Ectodermal cell (in vitro differentiated cells): ENCODE measurements around the gene KCNJ9.

Source experiments
- H3K27ac ChIP-seq: 2 replicates; pipeline ENCODE4 v1.7.0; 2013; ENCODE audit warnings: mild to moderate bottlenecking, low read depth, low read length; ENCODE audit not compliant: insufficient read depth, poor library complexity, severe bottlenecking
- H3K27me3 ChIP-seq: 2 replicates; pipeline ENCODE4 v1.7.0; 2013; ENCODE audit warnings: mild to moderate bottlenecking, low read length; ENCODE audit not compliant: insufficient read depth, control insufficient read depth, poor library complexity, severe bottlenecking
- H3K36me3 ChIP-seq: one replicate; pipeline ENCODE4 v1.7.0; 2013; ENCODE audit warnings: low read length; ENCODE audit not compliant: control insufficient read depth, insufficient read depth
- H3K4me1 ChIP-seq: one replicate; pipeline ENCODE4 v1.7.0; 2013; ENCODE audit warnings: low read length; ENCODE audit not compliant: control insufficient read depth, insufficient read depth
- H3K4me3 ChIP-seq: 2 replicates; pipeline ENCODE4 v1.7.0; 2013; ENCODE audit warnings: low read depth, low read length, control low read depth; ENCODE audit not compliant: insufficient read depth
- H3K9me3 ChIP-seq: 2 replicates; pipeline ENCODE4 v1.7.0; 2013; ENCODE audit warnings: mild to moderate bottlenecking, low read length, moderate library complexity; ENCODE audit not compliant: control insufficient read depth
- WGBS, 2 experiments: methylation state at CpG; one replicate each; pipeline ENCODE4 v1.1.7; 2013; ENCODE audit warnings: missing lambda C conversion rate in 2 of 2; 5-methylcytosine and 5-hydroxymethylcytosine counted together

Gene KCNJ9

GRCh38 chr1:160086456-160086892 is 5.1 kb downstream of the KCNJ9 start:
- no peaks in the 10 kb centered on the region for H3K9me3 ChIP-seq
- H3K4me3 ChIP-seq = no peak overlapping the region
- H3K36me3 ChIP-seq = no peaks in the 10 kb centered on the region
- peaks cover 5% of the 10 kb centered on the region for H3K4me1 ChIP-seq
- no peak overlapping the region for H3K27ac ChIP-seq
- H3K27me3 ChIP-seq = peaks cover 46% of the 10 kb centered on the region
- 88 to 92% methylated on average over 4 to 5 of the region's 5 CpGs for WGBS, 2 experiments

GRCh38 chr1:160087118-160087662 is 5.9 kb downstream of the KCNJ9 start:
- Histone ChIP-seq H3K36me3 (no peaks in the 10 kb centered on the region), H3K4me1 (peaks cover 5% of the 10 kb centered on the region), H3K27me3 (peaks cover 39% of the 10 kb centered on the region), H3K9me3 (no peaks in the 10 kb centered on the region), H3K27ac (no peak overlapping the region), H3K4me3 (no peak overlapping the region)
- 91% methylated on average over 11 to 12 of the region's 12 CpGs for whole genome bisulfite sequencing, 2 experiments

GRCh38 chr1:160089883-160090282 is 8.5 kb downstream of the KCNJ9 start:
- 88 to 91% methylated on average over 3 of the region's 3 CpGs for WGBS, 2 experiments
- Histone ChIP-seq H3K4me3 (no peak overlapping the region), H3K36me3 (no peaks in the 10 kb centered on the region), H3K4me1 (peaks cover 5% of the 10 kb centered on the region), H3K27ac (no peak overlapping the region), H3K27me3 (peaks cover 12% of the 10 kb centered on the region), H3K9me3 (no peaks in the 10 kb centered on the region)

GRCh38 chr1:160090760-160091159 is 9.4 kb downstream of the KCNJ9 start:
- H3K27me3 ChIP-seq = peaks cover 4% of the 10 kb centered on the region
- H3K36me3 ChIP-seq = no peaks in the 10 kb centered on the region
- H3K4me3 ChIP-seq = no peak overlapping the region
- no peaks in the 10 kb centered on the region for H3K9me3 ChIP-seq
- no peak overlapping the region for H3K27ac ChIP-seq
- peaks cover 10% of the 10 kb centered on the region for H3K4me1 ChIP-seq
- 87 to 90% methylated on average over 4 of the region's 4 CpGs for WGBS, 2 experiments

GRCh38 chr1:160091666-160092223 is 10.4 kb downstream of the KCNJ9 start:
- H3K4me3 ChIP-seq = no peak overlapping the region
- H3K27me3 ChIP-seq = no peaks in the 10 kb centered on the region
- peaks cover 14% of the 10 kb centered on the region for H3K4me1 ChIP-seq
- H3K27ac ChIP-seq = no peak overlapping the region
- no peaks in the 10 kb centered on the region for H3K36me3 ChIP-seq
- no peaks in the 10 kb centered on the region for H3K9me3 ChIP-seq
- WGBS, 2 experiments = 96 to 98% methylated on average over 5 of the region's 5 CpGs

- H3K27ac ChIP-seq = no peak overlapping the region
- WGBS, 2 experiments = 93 to 94% methylated on average over 32 of the region's 32 CpGs
- H3K4me1 ChIP-seq = peaks cover 18% of the 10 kb centered on the region
- no peak overlapping the region for H3K4me3 ChIP-seq
- no peaks in the 10 kb centered on the region for H3K36me3 ChIP-seq
- no peaks in the 10 kb centered on the region for H3K9me3 ChIP-seq
- H3K27me3 ChIP-seq = peaks cover 1% of the 10 kb centered on the region
Observed at GRCh38 chr1:160092366-160093068, 11.2 kb downstream of the KCNJ9 start.

GRCh38 chr1:160093069-160093395 is 11.7 kb downstream of the KCNJ9 start:
- H3K27ac ChIP-seq = no peak overlapping the region
- H3K4me3 ChIP-seq = no peak overlapping the region
- no peaks in the 10 kb centered on the region for H3K36me3 ChIP-seq
- WGBS, 2 experiments = 93 to 94% methylated on average over 9 of the region's 9 CpGs
- H3K9me3 ChIP-seq = no peaks in the 10 kb centered on the region
- peaks cover 23% of the 10 kb centered on the region for H3K4me1 ChIP-seq
- peaks cover 6% of the 10 kb centered on the region for H3K27me3 ChIP-seq

- 94% methylated on average over 21 of the region's 21 CpGs for WGBS, 2 experiments
- Histone ChIP-seq H3K4me1 (peaks cover 23% of the 10 kb centered on the region), H3K4me3 (no peak overlapping the region), H3K9me3 (no peaks in the 10 kb centered on the region), H3K27ac (no peak overlapping the region), H3K27me3 (peaks cover 6% of the 10 kb centered on the region), H3K36me3 (no peaks in the 10 kb centered on the region)
Observed at GRCh38 chr1:160093624-160094290, 12.4 kb downstream of the KCNJ9 start.

GRCh38 chr1:160094291-160094625 is 12.9 kb downstream of the KCNJ9 start:
- Histone ChIP-seq H3K9me3 (no peaks in the 10 kb centered on the region), H3K4me1 (peaks cover 23% of the 10 kb centered on the region), H3K27ac (no peak overlapping the region), H3K36me3 (no peaks in the 10 kb centered on the region), H3K4me3 (no peak overlapping the region), H3K27me3 (peaks cover 6% of the 10 kb centered on the region)
- WGBS, 2 experiments = 94 to 95% methylated on average over 4 of the region's 4 CpGs

GRCh38 chr1:160094806-160095205 is 13.5 kb downstream of the KCNJ9 start:
- Histone ChIP-seq H3K27ac (no peak overlapping the region), H3K27me3 (peaks cover 11% of the 10 kb centered on the region), H3K36me3 (no peaks in the 10 kb centered on the region), H3K4me3 (no peak overlapping the region), H3K9me3 (no peaks in the 10 kb centered on the region), H3K4me1 (peaks cover 23% of the 10 kb centered on the region)
- 94 to 97% methylated on average over 14 of the region's 14 CpGs for WGBS, 2 experiments
